Neural cell (in vitro differentiated cells): ENCODE measurements around the gene PCDH9. TPM values are rescaled to one million over a fixed set of nuclear protein-coding genes. Genes with fewer than 3 reads are reported as not detected.

ENCODE experiments used
- H2AFZ ChIP-seq: fragments of 200-600, 300-800 bp; sonication (generic), shearing (Covaris generic); 2 replicates; pipeline ENCODE4 v1.6.0; 2014; ENCODE audit warnings: low read depth, mild to moderate bottlenecking, antibody characterized with exemption, low read length, moderate library complexity
- H3F3A ChIP-seq: fragments of 200-600 bp; shearing (Covaris generic); 2 replicates; pipeline ENCODE4 v1.6.1; 2016; ENCODE audit warnings: mild to moderate bottlenecking, moderate library complexity, mixed read lengths, antibody characterized with exemption, low read length; ENCODE audit not compliant: insufficient read depth, poor library complexity, severe bottlenecking
- H3K27ac ChIP-seq: fragments of 200-600, 300-800 bp; sonication (generic), shearing (Covaris generic); 2 replicates; pipeline ENCODE4 v1.5.1; 2014; ENCODE audit warnings: mild to moderate bottlenecking, low read length, moderate library complexity
- H3K27me3 ChIP-seq: fragments of 300-800, 200-600 bp; sonication (generic), shearing (Covaris generic); 2 replicates; pipeline ENCODE4 v1.6.0; 2014; ENCODE audit warnings: mild to moderate bottlenecking, low read depth, low read length, moderate library complexity; ENCODE audit not compliant: insufficient read depth
- H3K36me3 ChIP-seq: fragments of 300-800, 200-600 bp; sonication (generic), shearing (Covaris generic); 2 replicates; pipeline ENCODE4 v1.5.1; 2014; ENCODE audit warnings: mild to moderate bottlenecking, antibody characterized with exemption, low read length, moderate library complexity; ENCODE audit not compliant: insufficient read depth
- H3K4me2 ChIP-seq: fragments of 300-800, 200-600 bp; sonication (generic), shearing (Covaris generic); 2 replicates; pipeline ENCODE4 v1.6.0; 2014; ENCODE audit warnings: mild to moderate bottlenecking, low read length
- H3K4me3 ChIP-seq: fragments of 300-800, 200-600 bp; sonication (generic), shearing (Covaris generic); 2 replicates; pipeline ENCODE4 v1.5.1; 2014; ENCODE audit warnings: mild to moderate bottlenecking, low read length, moderate library complexity
- H3K79me2 ChIP-seq: fragments of 200-600 bp; shearing (Covaris generic); replicated peaks from 2 replicates; pipeline ENCODE4 v1.6.0; 2014; ENCODE audit warnings: mild to moderate bottlenecking, low read length, moderate library complexity; ENCODE audit not compliant: insufficient read depth
- H3K9ac ChIP-seq: fragments of 300-800, 200-600 bp; sonication (generic), shearing (Covaris generic); 2 replicates; pipeline ENCODE4 v1.6.1; 2016; ENCODE audit warnings: mild to moderate bottlenecking, low read length, mixed read lengths
- H3K9me2 ChIP-seq: fragments of 200-600 bp; shearing (Covaris generic); 2 replicates; pipeline ENCODE4 v1.6.1; 2016; ENCODE audit warnings: mild to moderate bottlenecking, low read length, mixed read lengths; ENCODE audit not compliant: insufficient read depth
- H3K9me3 ChIP-seq: fragments of 200-600, 300-800 bp; sonication (generic), shearing (Covaris generic); 2 replicates; pipeline ENCODE4 v1.6.1; 2016; ENCODE audit warnings: mild to moderate bottlenecking, mixed run types, low read length, moderate library complexity, mixed read lengths
- H4K20me1 ChIP-seq: fragments of 200-600 bp; shearing (Covaris generic); 2 replicates; pipeline ENCODE4 v1.6.1; 2016; ENCODE audit warnings: mild to moderate bottlenecking, mixed run types; ENCODE audit not compliant: insufficient read depth
- CTCF ChIP-seq: fragments of 450-650 bp; IDR thresholded peaks from 2 replicates; pipeline ENCODE4 v1.5.1; 2014; ENCODE audit warnings: antibody characterized with exemption, mild to moderate bottlenecking, moderate library complexity; ENCODE audit not compliant: poor library complexity, severe bottlenecking
- EP300 ChIP-seq: fragments of 450-650 bp; conservative IDR thresholded peaks from 2 replicates; pipeline ENCODE4 v1.6.1; 2014; ENCODE audit warnings: antibody characterized with exemption, mild to moderate bottlenecking, moderate library complexity; ENCODE audit not compliant: poor library complexity, severe bottlenecking
- EZH2 ChIP-seq: fragments of 200-600, 300-800 bp; shearing (Covaris generic), sonication (generic); IDR thresholded peaks from 2 replicates; pipeline ENCODE4 v1.6.1; 2014; ENCODE audit warnings: antibody characterized with exemption, low read length, borderline replicate concordance, mild to moderate bottlenecking; ENCODE audit not compliant: insufficient read depth, poor library complexity, severe bottlenecking
- MXI1 ChIP-seq: fragments of 450-650 bp; conservative IDR thresholded peaks from 2 replicates; pipeline ENCODE4 v1.6.1; 2014; ENCODE audit warnings: antibody characterized with exemption, mild to moderate bottlenecking; ENCODE audit not compliant: poor library complexity, severe bottlenecking
- POLR2AphosphoS5 ChIP-seq: IDR thresholded peaks from 2 replicates; pipeline ENCODE4 v1.6.1; 2012
- RAD21 ChIP-seq: fragments of 450-650 bp; conservative IDR thresholded peaks from 2 replicates; pipeline ENCODE4 v1.6.1; 2014; ENCODE audit warnings: antibody characterized with exemption, mild to moderate bottlenecking, moderate library complexity
- REST ChIP-seq: IDR thresholded peaks from 2 replicates; pipeline ENCODE4 v1.6.1; 2012; ENCODE audit warnings: borderline replicate concordance
- SMC3 ChIP-seq: fragments of 450-650 bp; conservative IDR thresholded peaks from 2 replicates; pipeline ENCODE4 v1.6.1; 2014; ENCODE audit warnings: antibody characterized with exemption, mild to moderate bottlenecking, moderate library complexity; ENCODE audit not compliant: poor library complexity
- TAF1 ChIP-seq: IDR thresholded peaks from 2 replicates; pipeline ENCODE4 v1.6.1; 2012; ENCODE audit warnings: low read depth
- polyA minus RNA-seq: library from RNA; depleted of rRNA, polyadenylated mRNA; stranded (reverse); fragments of >200 nt; gene quantifications from 2 replicates; pipeline ENCODE4 v1.2.3, GENCODE V29; 2014
- polyA plus RNA-seq: library from polyadenylated mRNA; depleted of rRNA; stranded (reverse); fragments of >200 nt; gene quantifications from 2 replicates; pipeline ENCODE4 v1.2.3, GENCODE V29; 2014

The PCDH9 gene, protein sequence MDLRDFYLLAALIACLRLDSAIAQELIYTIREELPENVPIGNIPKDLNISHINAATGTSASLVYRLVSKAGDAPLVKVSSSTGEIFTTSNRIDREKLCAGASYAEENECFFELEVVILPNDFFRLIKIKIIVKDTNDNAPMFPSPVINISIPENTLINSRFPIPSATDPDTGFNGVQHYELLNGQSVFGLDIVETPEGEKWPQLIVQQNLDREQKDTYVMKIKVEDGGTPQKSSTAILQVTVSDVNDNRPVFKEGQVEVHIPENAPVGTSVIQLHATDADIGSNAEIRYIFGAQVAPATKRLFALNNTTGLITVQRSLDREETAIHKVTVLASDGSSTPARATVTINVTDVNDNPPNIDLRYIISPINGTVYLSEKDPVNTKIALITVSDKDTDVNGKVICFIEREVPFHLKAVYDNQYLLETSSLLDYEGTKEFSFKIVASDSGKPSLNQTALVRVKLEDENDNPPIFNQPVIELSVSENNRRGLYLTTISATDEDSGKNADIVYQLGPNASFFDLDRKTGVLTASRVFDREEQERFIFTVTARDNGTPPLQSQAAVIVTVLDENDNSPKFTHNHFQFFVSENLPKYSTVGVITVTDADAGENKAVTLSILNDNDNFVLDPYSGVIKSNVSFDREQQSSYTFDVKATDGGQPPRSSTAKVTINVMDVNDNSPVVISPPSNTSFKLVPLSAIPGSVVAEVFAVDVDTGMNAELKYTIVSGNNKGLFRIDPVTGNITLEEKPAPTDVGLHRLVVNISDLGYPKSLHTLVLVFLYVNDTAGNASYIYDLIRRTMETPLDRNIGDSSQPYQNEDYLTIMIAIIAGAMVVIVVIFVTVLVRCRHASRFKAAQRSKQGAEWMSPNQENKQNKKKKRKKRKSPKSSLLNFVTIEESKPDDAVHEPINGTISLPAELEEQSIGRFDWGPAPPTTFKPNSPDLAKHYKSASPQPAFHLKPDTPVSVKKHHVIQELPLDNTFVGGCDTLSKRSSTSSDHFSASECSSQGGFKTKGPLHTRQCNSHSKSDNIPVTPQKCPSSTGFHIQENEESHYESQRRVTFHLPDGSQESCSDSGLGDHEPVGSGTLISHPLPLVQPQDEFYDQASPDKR (N-terminal part only)
- polyA plus RNA-seq: 3.5 and 4.6 TPM in 2 replicates
- 32.4 and 35.9 TPM in 2 replicates for polyA minus RNA-seq

- Histone ChIP-seq H3K4me3 (peak within 1 kb of the TSS; percentile 81), H3K79me2 (peaks cover 11% of the 10 kb centered on the region), H2AFZ (peak within 1 kb of the TSS; percentile 78), H4K20me1 (no peaks in the 10 kb centered on the region), H3K27ac (peak within 1 kb of the TSS; percentile 22), H3K9me3 (no peaks in the 10 kb centered on the region), H3K27me3 (peaks cover 4% of the 10 kb centered on the region), H3K4me2 (peak within 1 kb of the TSS; percentile 68), H3K9me2 (no peaks in the 10 kb centered on the region), H3F3A (no peaks in the 10 kb centered on the region), H3K36me3 (no peaks in the 10 kb centered on the region), H3K9ac (peak within 1 kb of the TSS; percentile 66)
- TF ChIP-seq EZH2 (no peak), SMC3 (peak; percentile 7), POLR2AphosphoS5 (peak; percentile 34)
These were observed at the start of gene PCDH9 for GRCh38 chr13:67229481-67230403. PCDH9 (minus strand) TSS chr13:67230336; CDS start chr13:67228440, 1,896 bp downstream.

DNA sequence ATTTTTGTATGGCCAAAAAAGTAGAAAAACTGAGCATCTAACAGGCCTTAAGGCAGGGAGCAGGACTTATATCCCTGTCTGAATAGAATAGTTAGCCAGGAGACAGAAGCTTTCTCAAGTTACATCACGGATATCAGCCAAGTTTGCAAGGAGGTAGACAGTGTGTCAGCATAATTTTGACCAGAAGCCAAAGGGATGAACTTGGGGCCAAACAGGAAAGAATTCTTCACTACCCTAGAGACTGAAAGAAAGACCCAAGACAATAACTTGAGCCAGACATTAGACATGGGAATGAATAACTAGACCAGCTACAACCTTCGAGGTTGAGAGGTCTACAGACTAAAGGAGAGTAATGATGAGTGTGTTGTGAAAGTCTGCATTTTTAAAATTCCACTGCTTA, 48.1 kb upstream of the PCDH9 start:
- H3K9me2 ChIP-seq: no peaks in the 10 kb centered on the region
- H3K79me2 ChIP-seq: no peaks in the 10 kb centered on the region
- H3K9ac ChIP-seq: no peak overlapping the region
- no peaks in the 10 kb centered on the region for H3K9me3 ChIP-seq
- H3K4me3 ChIP-seq: no peak overlapping the region
- no peaks in the 10 kb centered on the region for H4K20me1 ChIP-seq
- H3F3A ChIP-seq: no peaks in the 10 kb centered on the region
- H3K36me3 ChIP-seq: no peaks in the 10 kb centered on the region
- TF ChIP-seq POLR2AphosphoS5 (no peak), SMC3 (no peak), RAD21 (no peak), REST (no peak), TAF1 (no peak), EP300 (no peak), EZH2 (no peak), CTCF (no peak), MXI1 (no peak)
- H3K27me3 ChIP-seq: no peaks in the 10 kb centered on the region
- H3K27ac ChIP-seq: no peak overlapping the region
- H2AFZ ChIP-seq: no peak overlapping the region
- H3K4me2 ChIP-seq: no peak overlapping the region
